Epithelial cell of esophagus (primary cell): ENCODE data around the gene IFNE.
"Not testable (repeated sequence)": the region's sequence is repeated elsewhere in the genome, so short reads cannot be mapped to it uniquely, and the experiment has no call there.

Experiments
- DNase-seq: peaks from one replicate; pipeline ENCODE4 v3.0.0; 2010; ENCODE audit warnings: low read depth
- H3K4me3 ChIP-seq: 2 replicates; pipeline ENCODE4 v1.5.1; 2011; ENCODE audit warnings: mild to moderate bottlenecking, low read length, control low read depth
- CTCF ChIP-seq: IDR thresholded peaks from 2 replicates; pipeline ENCODE4 v1.5.1; 2011; ENCODE audit warnings: low read depth, mild to moderate bottlenecking, low read length, control low read depth, inconsistent platforms; ENCODE audit not compliant: insufficient read depth; ENCODE audit errors: missing control alignments

The IFNE gene

GRCh38 chr9:21450733-21451394 is 31.2 kb downstream of the IFNE start:
- no peak for TF ChIP-seq CTCF
- DNase-seq: no peak
- H3K4me3 ChIP-seq: no peak overlapping the region

- not testable (repeated sequence) for H3K4me3 ChIP-seq
- DNase-seq: peak; percentile 33
Observed at GRCh38 chr9:21449312-21449711, 32.8 kb downstream of the IFNE start.

GRCh38 chr9:21443849-21444625 is 38.1 kb downstream of the IFNE start:
- H3K4me3 ChIP-seq: no peak overlapping the region
- TF ChIP-seq CTCF: no peak

GRCh38 chr9:21440139-21440538 is 42.0 kb downstream of the IFNE start, which contains the start of gene IFNA1:
IFNA1 (plus strand) TSS chr9:21440439; CDS start chr9:21440508, 69 bp downstream.
- no peak within 1 kb of the TSS for H3K4me3 ChIP-seq
- no peak for TF ChIP-seq CTCF

More at GRCh38 chr9:21443849-21444625, 38.1 kb downstream of the IFNE start:
- no peak for DNase-seq

GRCh38 chr9:21435015-21435383 is 47.1 kb downstream of the IFNE start:
- DNase-seq, H3K4me3 ChIP-seq: not testable (repeated sequence)

More at GRCh38 chr9:21440139-21440538, 42.0 kb downstream of the IFNE start, which contains the start of gene IFNA1:
- no peak for DNase-seq

GRCh38 chr9:21434202-21435014 is 47.7 kb downstream of the IFNE start:
- peak; percentile 69 for DNase-seq
- TF ChIP-seq CTCF: peak; percentile 65
- no peak overlapping the region for H3K4me3 ChIP-seq

GRCh38 chr9:21432672-21433425 is 49.3 kb downstream of the IFNE start:
- DNase-seq: no peak
- TF ChIP-seq CTCF: no peak
- no peak overlapping the region for H3K4me3 ChIP-seq
